ENCODE measurements around the gene ADGRF4.
"Not testable (repeated sequence)": the region's sequence is repeated elsewhere in the genome, so short reads cannot be mapped to it uniquely, and the experiment has no call there.

ADGRF4 gene

GRCh38 chr6:47736083-47736700 lies 37.8 kb downstream of the ADGRF4 start:
- DNase-seq = no peak

GRCh38 chr6:47737406-47737805 lies 39.0 kb downstream of the ADGRF4 start:
- no peak for DNase-seq

- DNase-seq = no peak
Measured at GRCh38 chr6:47740714-47741113, 42.3 kb downstream of the ADGRF4 start.

- DNase-seq = no peak
Measured at GRCh38 chr6:47741807-47742206, 43.4 kb downstream of the ADGRF4 start.

- no peak for DNase-seq
Measured at GRCh38 chr6:47743744-47744143, 45.4 kb downstream of the ADGRF4 start.

GRCh38 chr6:47745269-47745668 lies 46.9 kb downstream of the ADGRF4 start:
- DNase-seq = not testable (repeated sequence)

- no peak for DNase-seq
Measured at GRCh38 chr6:47749757-47750156, 51.4 kb downstream of the ADGRF4 start.

GRCh38 chr6:47752801-47753200 lies 54.4 kb downstream of the ADGRF4 start:
- no peak for DNase-seq

- DNase-seq = no peak
Measured at GRCh38 chr6:47759364-47759763, 61.0 kb downstream of the ADGRF4 start.

GRCh38 chr6:47762502-47762901 lies 64.1 kb downstream of the ADGRF4 start:
- DNase-seq = no peak

GRCh38 chr6:47766445-47766844 lies 68.1 kb downstream of the ADGRF4 start:
- no peak for DNase-seq

GRCh38 chr6:47767102-47767501 lies 68.7 kb downstream of the ADGRF4 start:
- no peak for DNase-seq

- DNase-seq = no peak
Measured at GRCh38 chr6:47769982-47770381, 71.6 kb downstream of the ADGRF4 start.
